ENCODE results near the gene COMMD2.
A peak's percentile ranks its signal among the peaks of the same experiment; 100 is the strongest.

The COMMD2 gene

GRCh38 chr3:149752051-149752787 lies at the start of gene COMMD2:
Gene COMMD2, minus strand, starts transcription at chr3:149752489. Its CDS starts 45 bp downstream, at chr3:149752444.
- peak; percentile 75 for DNase-seq (ENCODE audit: low read depth)

- DNase-seq (ENCODE audit: low read depth): no peak
Measured at GRCh38 chr3:149801639-149802038, 49.4 kb upstream of the COMMD2 start.

- no peak for DNase-seq (ENCODE audit: low read depth)
Measured at GRCh38 chr3:149801195-149801594, 48.9 kb upstream of the COMMD2 start.

GRCh38 chr3:149800693-149801092 lies 48.4 kb upstream of the COMMD2 start:
- DNase-seq (ENCODE audit: low read depth): no peak

GRCh38 chr3:149796026-149796425 lies 43.7 kb upstream of the COMMD2 start:
- no peak for DNase-seq (ENCODE audit: low read depth)

- no peak for DNase-seq (ENCODE audit: low read depth)
Measured at GRCh38 chr3:149792452-149793270, 40.4 kb upstream of the COMMD2 start, which contains the start of gene ANKUB1. Gene ANKUB1, minus strand, starts transcription at chr3:149792554. Its CDS starts 188 bp downstream, at chr3:149792366.

GRCh38 chr3:149790698-149791097 lies 38.4 kb upstream of the COMMD2 start:
- DNase-seq (ENCODE audit: low read depth): no peak

GRCh38 chr3:149790268-149790667 lies 38.0 kb upstream of the COMMD2 start:
- DNase-seq (ENCODE audit: low read depth): no peak

GRCh38 chr3:149784064-149784704 lies 31.9 kb upstream of the COMMD2 start:
- no peak for DNase-seq (ENCODE audit: low read depth)

GRCh38 chr3:149783576-149783975 lies 31.3 kb upstream of the COMMD2 start:
- DNase-seq (ENCODE audit: low read depth): no peak

GRCh38 chr3:149781741-149782140 lies 29.5 kb upstream of the COMMD2 start:
- no peak for DNase-seq (ENCODE audit: low read depth)

- DNase-seq (ENCODE audit: low read depth): no peak
Measured at GRCh38 chr3:149781211-149781610, 28.9 kb upstream of the COMMD2 start.

GRCh38 chr3:149777414-149778214 lies 25.3 kb upstream of the COMMD2 start:
- DNase-seq (ENCODE audit: low read depth): no peak

GRCh38 chr3:149776170-149776569 lies 23.9 kb upstream of the COMMD2 start:
- no peak for DNase-seq (ENCODE audit: low read depth)

GRCh38 chr3:149772861-149773260 lies 20.6 kb upstream of the COMMD2 start:
- DNase-seq (ENCODE audit: low read depth): no peak

- peak; percentile 12 for DNase-seq (ENCODE audit: low read depth)
Measured at GRCh38 chr3:149771652-149772271, 19.5 kb upstream of the COMMD2 start.

GRCh38 chr3:149770246-149770645 lies 18.0 kb upstream of the COMMD2 start:
- DNase-seq (ENCODE audit: low read depth): no peak

- DNase-seq (ENCODE audit: low read depth): no peak
Measured at GRCh38 chr3:149768704-149769103, 16.4 kb upstream of the COMMD2 start.

GRCh38 chr3:149767720-149768119 lies 15.4 kb upstream of the COMMD2 start:
- DNase-seq (ENCODE audit: low read depth): no peak

GRCh38 chr3:149765762-149766334 lies 13.6 kb upstream of the COMMD2 start:
- no peak for DNase-seq (ENCODE audit: low read depth)

- no peak for DNase-seq (ENCODE audit: low read depth)
Measured at GRCh38 chr3:149764302-149764701, 12.0 kb upstream of the COMMD2 start.
